GM12892 (cell line): ENCODE measurements around the gene BLOC1S5.

Experiments used
- POLR2A ChIP-seq: IDR thresholded peaks from 2 replicates; pipeline ENCODE4 v1.6.1; 2011; ENCODE audit warnings: low read depth, low read length, control low read depth
- POLR2AphosphoS5 ChIP-seq: IDR thresholded peaks from 2 replicates; pipeline ENCODE4 v1.6.1; 2011; ENCODE audit warnings: low read depth, low read length, control low read depth

DNA sequence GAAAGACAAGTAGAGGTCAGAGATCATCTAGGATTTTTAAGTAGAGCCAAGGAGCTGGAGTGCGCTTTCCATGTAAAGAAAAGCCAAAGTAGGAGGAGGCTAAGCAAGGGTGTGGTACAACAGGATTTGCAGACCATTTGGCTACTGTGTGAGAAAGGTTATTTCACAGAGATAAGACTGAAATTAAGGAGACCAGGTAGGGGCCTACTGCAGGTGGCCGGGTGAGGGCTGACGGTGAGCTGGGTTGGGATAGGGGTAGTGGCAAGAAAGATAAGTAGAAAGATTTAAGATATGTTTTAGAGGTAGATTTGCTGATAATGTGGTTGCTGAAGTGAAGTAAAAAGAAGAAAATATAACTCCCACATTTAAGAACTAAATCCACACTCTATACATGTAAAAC lies 3.8 kb downstream of the BLOC1S5 start:
- TF ChIP-seq POLR2AphosphoS5 (no peak), POLR2A (no peak)
